Activated naive CD8-positive, alpha-beta T cell treated with anti-CD3 and anti-CD28 coated beads for 36 hours (primary cell): ENCODE data around the gene PCDH1. TPM values are rescaled to one million over a fixed set of nuclear protein-coding genes. Genes with fewer than 3 reads are reported as not detected.
"Not testable (repeated sequence)": the region's sequence is repeated elsewhere in the genome, so short reads cannot be mapped to it uniquely, and the experiment has no call there.

Experiments
- DNase-seq: peaks from one replicate; pipeline ENCODE4 v3.0.0; 2021
- H3K27ac Mint-ChIP-seq: one replicate; pipeline ENCODE4 v1.8.0; 2022; ENCODE audit warnings: mild to moderate bottlenecking, moderate library complexity, mixed read lengths
- H3K27me3 Mint-ChIP-seq: one replicate; pipeline ENCODE4 v1.8.0; 2022; ENCODE audit warnings: mild to moderate bottlenecking, mixed read lengths
- H3K36me3 Mint-ChIP-seq: one replicate; pipeline ENCODE4 v1.8.0; 2021; ENCODE audit warnings: mild to moderate bottlenecking, mixed read lengths
- H3K4me1 Mint-ChIP-seq: one replicate; pipeline ENCODE4 v1.8.0; 2021; ENCODE audit warnings: mixed read lengths
- H3K4me3 Mint-ChIP-seq: one replicate; pipeline ENCODE4 v1.8.0; 2022; ENCODE audit warnings: mild to moderate bottlenecking, moderate library complexity, mixed read lengths
- H3K9me3 Mint-ChIP-seq: one replicate; pipeline ENCODE4 v1.8.0; 2022; ENCODE audit warnings: mixed read lengths
- total RNA-seq, 2 experiments: library from RNA; stranded (reverse); gene quantifications; one replicate each; pipeline ENCODE4 v1.2.3, GENCODE V29; 2021

The PCDH1 gene
- total RNA-seq, result not detected

- no peak for DNase-seq
- H3K36me3 Mint-ChIP-seq, result no peaks in the 10 kb centered on the region
- no peaks in the 10 kb centered on the region for H3K9me3 Mint-ChIP-seq
- peak within 1 kb of the TSS; percentile 57 for H3K4me3 Mint-ChIP-seq
- no peak within 1 kb of the TSS for H3K27ac Mint-ChIP-seq
- H3K4me1 Mint-ChIP-seq, result peaks cover 18% of the 10 kb centered on the region
- H3K27me3 Mint-ChIP-seq, result peaks cover 87% of the 10 kb centered on the region
Observed at GRCh38 chr5:141878186-141878710, at the start of gene PCDH1. PCDH1 (minus strand) TSS chr5:141878410; CDS start chr5:141878262, 148 bp downstream.

- Mint-ChIP-seq H3K27me3 (no peaks in the 10 kb centered on the region), H3K9me3 (no peaks in the 10 kb centered on the region), H3K36me3 (peaks cover 31% of the 10 kb centered on the region), H3K27ac (peak overlapping the region; percentile 11), H3K4me3 (no peak overlapping the region), H3K4me1 (peaks cover 20% of the 10 kb centered on the region)
- DNase-seq, result no peak
Observed at GRCh38 chr5:141926434-141926833, 48.2 kb upstream of the PCDH1 start.

GRCh38 chr5:141923448-141924313 is 45.5 kb upstream of the PCDH1 start, which contains the start of gene DELE1:
DELE1 (plus strand) TSS chr5:141923871; CDS start chr5:141923942, 71 bp downstream.
- Mint-ChIP-seq H3K27ac (peak within 1 kb of the TSS; percentile 86), H3K4me1 (peaks cover 20% of the 10 kb centered on the region), H3K9me3 (no peaks in the 10 kb centered on the region), H3K27me3 (no peaks in the 10 kb centered on the region), H3K4me3 (peak within 1 kb of the TSS; percentile 88), H3K36me3 (peaks cover 23% of the 10 kb centered on the region)
- peak; percentile 93 for DNase-seq

GRCh38 chr5:141922827-141923447 is 44.7 kb upstream of the PCDH1 start:
- H3K9me3 Mint-ChIP-seq, DNase-seq, H3K27me3 Mint-ChIP-seq: not testable (repeated sequence)
- H3K4me1 Mint-ChIP-seq, result peaks cover 19% of the 10 kb centered on the region
- peak overlapping the region; percentile 88 for H3K4me3 Mint-ChIP-seq
- H3K27ac Mint-ChIP-seq, result peak overlapping the region; percentile 86
- peaks cover 21% of the 10 kb centered on the region for H3K36me3 Mint-ChIP-seq

GRCh38 chr5:141920771-141921170 is 42.6 kb upstream of the PCDH1 start:
- Mint-ChIP-seq H3K4me1 (peaks cover 10% of the 10 kb centered on the region), H3K36me3 (peaks cover 10% of the 10 kb centered on the region), H3K27ac (no peak overlapping the region), H3K9me3 (no peaks in the 10 kb centered on the region), H3K27me3 (peaks cover 7% of the 10 kb centered on the region), H3K4me3 (no peak overlapping the region)
- DNase-seq, result no peak

- no peaks in the 10 kb centered on the region for H3K9me3 Mint-ChIP-seq
- peaks cover 14% of the 10 kb centered on the region for H3K27me3 Mint-ChIP-seq
- no peak for DNase-seq
- peaks cover 3% of the 10 kb centered on the region for H3K36me3 Mint-ChIP-seq
- H3K4me3 Mint-ChIP-seq, result no peak overlapping the region
- H3K27ac Mint-ChIP-seq, result no peak overlapping the region
- H3K4me1 Mint-ChIP-seq, result peaks cover 6% of the 10 kb centered on the region
Observed at GRCh38 chr5:141919218-141920119, 41.3 kb upstream of the PCDH1 start.

- Mint-ChIP-seq H3K27me3 (peaks cover 26% of the 10 kb centered on the region), H3K4me1 (peaks cover 8% of the 10 kb centered on the region), H3K4me3 (no peak overlapping the region), H3K36me3 (no peaks in the 10 kb centered on the region), H3K9me3 (no peaks in the 10 kb centered on the region), H3K27ac (no peak overlapping the region)
- no peak for DNase-seq
Observed at GRCh38 chr5:141917760-141918159, 39.5 kb upstream of the PCDH1 start.

GRCh38 chr5:141916522-141916921 is 38.3 kb upstream of the PCDH1 start:
- no peak overlapping the region for H3K27ac Mint-ChIP-seq

GRCh38 chr5:141915881-141916336 is 37.7 kb upstream of the PCDH1 start:
- no peak overlapping the region for H3K4me3 Mint-ChIP-seq
- no peaks in the 10 kb centered on the region for H3K36me3 Mint-ChIP-seq
- peaks cover 8% of the 10 kb centered on the region for H3K4me1 Mint-ChIP-seq
- H3K27me3 Mint-ChIP-seq, result peaks cover 34% of the 10 kb centered on the region
- no peak overlapping the region for H3K27ac Mint-ChIP-seq
- DNase-seq, result no peak
- H3K9me3 Mint-ChIP-seq, result no peaks in the 10 kb centered on the region

More at GRCh38 chr5:141916522-141916921, 38.3 kb upstream of the PCDH1 start:
- Mint-ChIP-seq H3K4me3 (no peak overlapping the region), H3K9me3 (no peaks in the 10 kb centered on the region), H3K36me3 (no peaks in the 10 kb centered on the region), H3K4me1 (peaks cover 8% of the 10 kb centered on the region), H3K27me3 (peaks cover 34% of the 10 kb centered on the region)
- DNase-seq, result no peak

GRCh38 chr5:141914797-141915196 is 36.6 kb upstream of the PCDH1 start:
- Mint-ChIP-seq H3K36me3 (no peaks in the 10 kb centered on the region), H3K27me3 (peaks cover 34% of the 10 kb centered on the region), H3K4me3 (peak overlapping the region; percentile 33), H3K4me1 (peaks cover 8% of the 10 kb centered on the region), H3K27ac (no peak overlapping the region), H3K9me3 (no peaks in the 10 kb centered on the region)
- DNase-seq, result no peak

GRCh38 chr5:141914199-141914743 is 36.1 kb upstream of the PCDH1 start:
- Mint-ChIP-seq H3K27me3 (peaks cover 34% of the 10 kb centered on the region), H3K4me3 (peak overlapping the region; percentile 44), H3K9me3 (no peaks in the 10 kb centered on the region), H3K27ac (no peak overlapping the region), H3K4me1 (peaks cover 8% of the 10 kb centered on the region), H3K36me3 (no peaks in the 10 kb centered on the region)
- DNase-seq, result peak; percentile 48

GRCh38 chr5:141913560-141914198 is 35.5 kb upstream of the PCDH1 start:
- no peak for DNase-seq
- H3K36me3 Mint-ChIP-seq, result no peaks in the 10 kb centered on the region
- peaks cover 37% of the 10 kb centered on the region for H3K27me3 Mint-ChIP-seq
- peak overlapping the region; percentile 45 for H3K4me3 Mint-ChIP-seq
- no peaks in the 10 kb centered on the region for H3K9me3 Mint-ChIP-seq
- H3K27ac Mint-ChIP-seq, result no peak overlapping the region
- H3K4me1 Mint-ChIP-seq, result peaks cover 9% of the 10 kb centered on the region

- Mint-ChIP-seq H3K4me3 (no peak overlapping the region), H3K27me3 (peaks cover 29% of the 10 kb centered on the region), H3K36me3 (no peaks in the 10 kb centered on the region), H3K9me3 (no peaks in the 10 kb centered on the region), H3K27ac (no peak overlapping the region), H3K4me1 (peaks cover 9% of the 10 kb centered on the region)
- no peak for DNase-seq
Observed at GRCh38 chr5:141910271-141910673, 32.1 kb upstream of the PCDH1 start.

- no peak for DNase-seq
- no peaks in the 10 kb centered on the region for H3K36me3 Mint-ChIP-seq
- no peak overlapping the region for H3K4me3 Mint-ChIP-seq
- H3K27ac Mint-ChIP-seq, result no peak overlapping the region
- H3K4me1 Mint-ChIP-seq, result peaks cover 7% of the 10 kb centered on the region
- H3K27me3 Mint-ChIP-seq, result peaks cover 23% of the 10 kb centered on the region
- no peaks in the 10 kb centered on the region for H3K9me3 Mint-ChIP-seq
Observed at GRCh38 chr5:141909212-141909611, 31.0 kb upstream of the PCDH1 start.
